Mucosa of stomach (tissue), 1 donor: Measurements from ENCODE around the gene DCLK1.

Experiments
- H3K27me3 ChIP-seq: one replicate; pipeline ENCODE4 v1.7.0; 2013; ENCODE audit warnings: mild to moderate bottlenecking, low read length; ENCODE audit not compliant: control insufficient read depth, insufficient read depth
- H3K36me3 ChIP-seq: one replicate; pipeline ENCODE4 v1.7.0; 2013; ENCODE audit warnings: low read length; ENCODE audit not compliant: control insufficient read depth, insufficient read depth
- H3K4me1 ChIP-seq: one replicate; pipeline ENCODE4 v1.7.0; 2013; ENCODE audit warnings: mild to moderate bottlenecking, low read length; ENCODE audit not compliant: control insufficient read depth, insufficient read depth
- H3K4me3 ChIP-seq: one replicate; pipeline ENCODE4 v1.7.0; 2013; ENCODE audit warnings: low read length
- H3K9ac ChIP-seq: one replicate; pipeline ENCODE4 v1.7.0; 2013; ENCODE audit warnings: mild to moderate bottlenecking, low read length, moderate library complexity
- H3K9me3 ChIP-seq: one replicate; pipeline ENCODE4 v1.7.0; 2013; ENCODE audit warnings: mild to moderate bottlenecking, low read length, moderate library complexity; ENCODE audit not compliant: control insufficient read depth
- donor health status: Pancreatic carcinoma.

DCLK1 gene

GRCh38 chr13:35744144-35744543 lies 387.0 kb downstream of the DCLK1 start:
- Histone ChIP-seq H3K9me3 (no peaks in the 10 kb centered on the region), H3K9ac (no peak overlapping the region), H3K27me3 (no peaks in the 10 kb centered on the region), H3K4me3 (no peak overlapping the region), H3K36me3 (no peaks in the 10 kb centered on the region), H3K4me1 (no peaks in the 10 kb centered on the region)

- Histone ChIP-seq H3K4me1 (no peaks in the 10 kb centered on the region), H3K27me3 (no peaks in the 10 kb centered on the region), H3K36me3 (no peaks in the 10 kb centered on the region), H3K9ac (no peak overlapping the region), H3K4me3 (no peak overlapping the region), H3K9me3 (no peaks in the 10 kb centered on the region)
These were observed 388.0 kb downstream of the DCLK1 start for GRCh38 chr13:35743165-35743564.

- H3K4me1 ChIP-seq = no peaks in the 10 kb centered on the region
- H3K4me3 ChIP-seq = no peak overlapping the region
- H3K9ac ChIP-seq = no peak overlapping the region
- no peaks in the 10 kb centered on the region for H3K27me3 ChIP-seq
- no peaks in the 10 kb centered on the region for H3K9me3 ChIP-seq
- no peaks in the 10 kb centered on the region for H3K36me3 ChIP-seq
These were observed 389.5 kb downstream of the DCLK1 start for GRCh38 chr13:35741657-35742056.

- H3K27me3 ChIP-seq = no peaks in the 10 kb centered on the region
- no peak overlapping the region for H3K4me3 ChIP-seq
- H3K9me3 ChIP-seq = no peaks in the 10 kb centered on the region
- H3K9ac ChIP-seq = no peak overlapping the region
- H3K4me1 ChIP-seq = no peaks in the 10 kb centered on the region
- no peaks in the 10 kb centered on the region for H3K36me3 ChIP-seq
These were observed 394.3 kb downstream of the DCLK1 start for GRCh38 chr13:35736876-35737275.

GRCh38 chr13:35733827-35734226 lies 397.4 kb downstream of the DCLK1 start:
- no peak overlapping the region for H3K4me3 ChIP-seq

GRCh38 chr13:35732565-35732964 lies 398.6 kb downstream of the DCLK1 start:
- H3K27me3 ChIP-seq = no peaks in the 10 kb centered on the region
- H3K9me3 ChIP-seq = no peaks in the 10 kb centered on the region
- H3K4me1 ChIP-seq = no peaks in the 10 kb centered on the region
- no peak overlapping the region for H3K4me3 ChIP-seq
- no peak overlapping the region for H3K9ac ChIP-seq
- no peaks in the 10 kb centered on the region for H3K36me3 ChIP-seq

More at GRCh38 chr13:35733827-35734226, 397.4 kb downstream of the DCLK1 start:
- no peaks in the 10 kb centered on the region for H3K4me1 ChIP-seq
- H3K9me3 ChIP-seq = no peaks in the 10 kb centered on the region
- H3K9ac ChIP-seq = no peak overlapping the region
- H3K36me3 ChIP-seq = no peaks in the 10 kb centered on the region
- no peaks in the 10 kb centered on the region for H3K27me3 ChIP-seq

GRCh38 chr13:35731471-35731870 lies 399.7 kb downstream of the DCLK1 start:
- Histone ChIP-seq H3K9ac (no peak overlapping the region), H3K4me1 (no peaks in the 10 kb centered on the region), H3K27me3 (no peaks in the 10 kb centered on the region), H3K9me3 (no peaks in the 10 kb centered on the region), H3K36me3 (no peaks in the 10 kb centered on the region), H3K4me3 (no peak overlapping the region)

- H3K27me3 ChIP-seq = no peaks in the 10 kb centered on the region
- no peaks in the 10 kb centered on the region for H3K36me3 ChIP-seq
- no peak overlapping the region for H3K9ac ChIP-seq
- H3K4me3 ChIP-seq = no peak overlapping the region
- H3K4me1 ChIP-seq = no peaks in the 10 kb centered on the region
- H3K9me3 ChIP-seq = no peaks in the 10 kb centered on the region
These were observed 401.1 kb downstream of the DCLK1 start for GRCh38 chr13:35729926-35730627.

GRCh38 chr13:35727881-35728280 lies 403.3 kb downstream of the DCLK1 start:
- no peaks in the 10 kb centered on the region for H3K36me3 ChIP-seq
- H3K9ac ChIP-seq = no peak overlapping the region
- no peaks in the 10 kb centered on the region for H3K27me3 ChIP-seq
- H3K9me3 ChIP-seq = no peaks in the 10 kb centered on the region
- H3K4me1 ChIP-seq = no peaks in the 10 kb centered on the region
- no peak overlapping the region for H3K4me3 ChIP-seq

GRCh38 chr13:35724446-35724845 lies 406.7 kb downstream of the DCLK1 start:
- Histone ChIP-seq H3K9me3 (no peaks in the 10 kb centered on the region), H3K36me3 (no peaks in the 10 kb centered on the region), H3K9ac (no peak overlapping the region), H3K4me3 (no peak overlapping the region), H3K27me3 (no peaks in the 10 kb centered on the region), H3K4me1 (peaks cover 5% of the 10 kb centered on the region)

- H3K4me3 ChIP-seq = no peak overlapping the region
These were observed 407.4 kb downstream of the DCLK1 start for GRCh38 chr13:35723821-35724220.

GRCh38 chr13:35723053-35723461 lies 408.1 kb downstream of the DCLK1 start:
- H3K9ac ChIP-seq = no peak overlapping the region
- peaks cover 5% of the 10 kb centered on the region for H3K4me1 ChIP-seq
- no peak overlapping the region for H3K4me3 ChIP-seq
- H3K27me3 ChIP-seq = no peaks in the 10 kb centered on the region
- no peaks in the 10 kb centered on the region for H3K9me3 ChIP-seq
- no peaks in the 10 kb centered on the region for H3K36me3 ChIP-seq

More at GRCh38 chr13:35723821-35724220, 407.4 kb downstream of the DCLK1 start:
- no peaks in the 10 kb centered on the region for H3K27me3 ChIP-seq
- H3K36me3 ChIP-seq = no peaks in the 10 kb centered on the region
- H3K9ac ChIP-seq = no peak overlapping the region
- peaks cover 5% of the 10 kb centered on the region for H3K4me1 ChIP-seq
- H3K9me3 ChIP-seq = no peaks in the 10 kb centered on the region
